Suprapubic skin (tissue), 3 donors: ENCODE measurements around the gene GRAP2.

Source experiments
- EP300 ChIP-seq: sonication (generic); formaldehyde crosslinking; IDR thresholded peaks from one replicate; pipeline ENCODE4 v1.6.1; 2017; ENCODE audit warnings: antibody characterized with exemption
- TF ChIP-seq, protein P1 (sequence below), 2 donors: fragments of 200-600 bp in 1 of 2; fragments of 450-650 bp in 1 of 2; sonication (generic) in 1 of 2; IDR thresholded peaks; one replicate each; pipeline ENCODE4 v1.5.1; 2016 to 2019; ENCODE audit warnings: antibody characterized with exemption in 2 of 2, mild to moderate bottlenecking in 1 of 2, moderate library complexity in 1 of 2

GRCh38 chr22:39935116-39935515 is 34.2 kb downstream of the GRAP2 start:
- TF ChIP-seq, protein P1, sequence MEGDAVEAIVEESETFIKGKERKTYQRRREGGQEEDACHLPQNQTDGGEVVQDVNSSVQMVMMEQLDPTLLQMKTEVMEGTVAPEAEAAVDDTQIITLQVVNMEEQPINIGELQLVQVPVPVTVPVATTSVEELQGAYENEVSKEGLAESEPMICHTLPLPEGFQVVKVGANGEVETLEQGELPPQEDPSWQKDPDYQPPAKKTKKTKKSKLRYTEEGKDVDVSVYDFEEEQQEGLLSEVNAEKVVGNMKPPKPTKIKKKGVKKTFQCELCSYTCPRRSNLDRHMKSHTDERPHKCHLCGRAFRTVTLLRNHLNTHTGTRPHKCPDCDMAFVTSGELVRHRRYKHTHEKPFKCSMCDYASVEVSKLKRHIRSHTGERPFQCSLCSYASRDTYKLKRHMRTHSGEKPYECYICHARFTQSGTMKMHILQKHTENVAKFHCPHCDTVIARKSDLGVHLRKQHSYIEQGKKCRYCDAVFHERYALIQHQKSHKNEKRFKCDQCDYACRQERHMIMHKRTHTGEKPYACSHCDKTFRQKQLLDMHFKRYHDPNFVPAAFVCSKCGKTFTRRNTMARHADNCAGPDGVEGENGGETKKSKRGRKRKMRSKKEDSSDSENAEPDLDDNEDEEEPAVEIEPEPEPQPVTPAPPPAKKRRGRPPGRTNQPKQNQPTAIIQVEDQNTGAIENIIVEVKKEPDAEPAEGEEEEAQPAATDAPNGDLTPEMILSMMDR (IDR thresholded peaks at IDR 0.05) = no peak
- no peak for TF ChIP-seq EP300
